Measurements from ENCODE around the gene SDK1.

Gene SDK1

GRCh38 chr7:4274286-4274685 lies 973.2 kb downstream of the SDK1 start (continued):
- TF ChIP-seq PRDM10 (tag by site-specific recombination; IDR thresholded peaks at IDR 0.05) (no peak), HOXD13 (CRISPR knock-in tag; IDR thresholded peaks at IDR 0.05; ENCODE audit: borderline replicate concordance) (no peak), ZNF560 (tag by site-specific recombination; IDR thresholded peaks at IDR 0.05; ENCODE audit: borderline replicate concordance) (no peak), ZNF626 (tag by site-specific recombination; IDR thresholded peaks at IDR 0.05) (no peak), ZNF704 (tag by site-specific recombination; IDR thresholded peaks at IDR 0.05) (no peak), FEZF1 (tag by site-specific recombination; IDR thresholded peaks at IDR 0.05) (no peak), AEBP2 (tag by site-specific recombination; IDR thresholded peaks at IDR 0.05; ENCODE audit: borderline replicate concordance) (no peak), ZNF514 (tag by site-specific recombination; IDR thresholded peaks at IDR 0.05) (no peak), ZNF350 (tag by site-specific recombination; IDR thresholded peaks at IDR 0.05) (no peak), ZNF391 (tag by site-specific recombination; IDR thresholded peaks at IDR 0.05; ENCODE audit: borderline replicate concordance, low read depth) (no peak), KLF9 (tag by site-specific recombination; IDR thresholded peaks at IDR 0.05; ENCODE audit: low read depth) (no peak), ZNF558 (tag by site-specific recombination; IDR thresholded peaks at IDR 0.05) (no peak)

GRCh38 chr7:4277936-4278335 lies 976.9 kb downstream of the SDK1 start:
- ChIA-PET POLR2A (no interaction called here), CTCF (interaction anchor here (0.6 kb wide), 1 partner anchor 1470 kb away, joined by 3 read pairs; no protein-coding TSS in a partner anchor)
- Histone ChIP-seq H3K9me3 (ENCODE audit: control insufficient read depth, insufficient read depth, low read depth, low read length) (no peaks in the 10 kb centered on the region), H3K27ac (ENCODE audit: extremely low read depth, low read depth, low read length) (no peak overlapping the region), H3K4me1 (ENCODE audit: control insufficient read depth, insufficient read depth, low read length) (no peaks in the 10 kb centered on the region), H3K36me3 (ENCODE audit: control insufficient read depth in 2 of 2, insufficient read depth in 1 of 2, low read length in 2 of 2) (no peaks in the 10 kb centered on the region), H3K4me3 (ENCODE audit: low read depth, low read length) (no peak overlapping the region)
- TF ChIP-seq OVOL3 (tag by site-specific recombination; IDR thresholded peaks at IDR 0.05) (no peak), ZNF140 (tag by site-specific recombination; IDR thresholded peaks at IDR 0.05) (no peak)

GRCh38 chr7:4279216-4279615 lies 978.2 kb downstream of the SDK1 start:
- Histone ChIP-seq H3K4me3 (ENCODE audit: low read depth, low read length) (no peak overlapping the region), H3K9me3 (ENCODE audit: control insufficient read depth, insufficient read depth, low read depth, low read length) (no peaks in the 10 kb centered on the region), H3K36me3 (ENCODE audit: control insufficient read depth in 2 of 2, insufficient read depth in 1 of 2, low read length in 2 of 2) (no peaks in the 10 kb centered on the region), H3K27ac (ENCODE audit: extremely low read depth, low read depth, low read length) (no peak overlapping the region), H3K4me1 (ENCODE audit: control insufficient read depth, insufficient read depth, low read length) (no peaks in the 10 kb centered on the region)
- ChIA-PET CTCF (no interaction called here), POLR2A (no interaction called here)
- no peak for TF ChIP-seq ZNF623 (tag by site-specific recombination; IDR thresholded peaks at IDR 0.05)
- TF ChIP-seq ZNF121 (tag by site-specific recombination; IDR thresholded peaks at IDR 0.05): no peak
- TF ChIP-seq PRDM4 (tag by site-specific recombination; IDR thresholded peaks at IDR 0.05): no peak
- no peak for TF ChIP-seq ZNF362 (tag by site-specific recombination; IDR thresholded peaks at IDR 0.05)
- TF ChIP-seq ZNF132 (tag by site-specific recombination; IDR thresholded peaks at IDR 0.05; ENCODE audit: borderline replicate concordance): no peak
- TF ChIP-seq ZSCAN23 (tag by site-specific recombination; IDR thresholded peaks at IDR 0.05): no peak
- no peak for TF ChIP-seq HIC1 (tag by site-specific recombination; IDR thresholded peaks at IDR 0.05)
- no peak for TF ChIP-seq ZNF701 (tag by site-specific recombination; IDR thresholded peaks at IDR 0.05)
- TF ChIP-seq ZNF416 (tag by site-specific recombination; IDR thresholded peaks at IDR 0.05): no peak

Measured in HEK293 (cell line).